ENCODE data around the gene GRAMD1C.
"Not testable (repeated sequence)": the region's sequence is repeated elsewhere in the genome, so short reads cannot be mapped to it uniquely, and the experiment has no call there.

GRCh38 chr3:113849841-113850240 is 11.3 kb downstream of the GRAMD1C start:
- TF ChIP-seq SUZ12 (IDR thresholded peaks at IDR 0.05); ZNF384 (IDR thresholded peaks at IDR 0.05); FOXM1 (IDR thresholded peaks at IDR 0.05; ENCODE audit: borderline replicate concordance); ELF4 (IDR thresholded peaks at IDR 0.05); FOXK2 (IDR thresholded peaks at IDR 0.05); FOXA1 (IDR thresholded peaks at IDR 0.05); SP1 (IDR thresholded peaks at IDR 0.05); TARDBP (IDR thresholded peaks at IDR 0.05); HDGF (IDR thresholded peaks at IDR 0.05; ENCODE audit: borderline replicate concordance); BHLHE40 (IDR thresholded peaks at IDR 0.05; ENCODE audit: borderline replicate concordance); ARNT (IDR thresholded peaks at IDR 0.05); NFRKB (IDR thresholded peaks at IDR 0.05); LEF1 (IDR thresholded peaks at IDR 0.05; ENCODE audit: borderline replicate concordance); CTBP1 (IDR thresholded peaks at IDR 0.05; ENCODE audit: borderline replicate concordance): not testable (repeated sequence)
